ENCODE results near the gene HDHD2. TPM values are rescaled to one million over a fixed set of nuclear protein-coding genes. Genes with fewer than 3 reads are reported as not detected.

Gene HDHD2
- total RNA-seq, 6 experiments from 2014 or later, result 22.1 to 27.6 (median 23.3) TPM

- no peak for TF ChIP-seq CTCF (IDR thresholded peaks at IDR 0.05)
- Mint-ChIP-seq H3K4me1 (ENCODE audit: low read depth) (peaks cover 9% of the 10 kb centered on the region), H3K4me3 (no peak overlapping the region), H3K27ac (no peak overlapping the region), H3K36me3 (ENCODE audit: low read depth) (no peaks in the 10 kb centered on the region), H3K9me3 (no peaks in the 10 kb centered on the region), H3K27me3 (ENCODE audit: insufficient read depth) (peaks cover 4% of the 10 kb centered on the region)
- no peak for DNase-seq
Measured at GRCh38 chr18:47077111-47077510, 73.2 kb downstream of the HDHD2 start.

GRCh38 chr18:47075098-47075883 is 75.0 kb downstream of the HDHD2 start:
- H3K27me3 Mint-ChIP-seq (ENCODE audit: insufficient read depth), result peaks cover 11% of the 10 kb centered on the region
- DNase-seq, result peak; percentile 3
- no peaks in the 10 kb centered on the region for H3K9me3 Mint-ChIP-seq
- no peak for TF ChIP-seq CTCF (IDR thresholded peaks at IDR 0.05)
- peak overlapping the region; percentile 29; the same call in 1 of the 2 replicates for H3K27ac Mint-ChIP-seq
- no peaks in the 10 kb centered on the region for H3K36me3 Mint-ChIP-seq (ENCODE audit: low read depth)
- H3K4me1 Mint-ChIP-seq (ENCODE audit: low read depth), result peaks cover 9% of the 10 kb centered on the region
- peak overlapping the region; percentile 56 for H3K4me3 Mint-ChIP-seq

- no peaks in the 10 kb centered on the region for H3K4me1 Mint-ChIP-seq (ENCODE audit: low read depth)
- TF ChIP-seq CTCF (IDR thresholded peaks at IDR 0.05), result no peak
- no peaks in the 10 kb centered on the region for H3K9me3 Mint-ChIP-seq
- no peak for DNase-seq
- no peak overlapping the region for H3K4me3 Mint-ChIP-seq
- no peak overlapping the region for H3K27ac Mint-ChIP-seq
- no peaks in the 10 kb centered on the region for H3K36me3 Mint-ChIP-seq (ENCODE audit: low read depth)
- H3K27me3 Mint-ChIP-seq (ENCODE audit: insufficient read depth), result peaks cover 10% of the 10 kb centered on the region; the same call in 1 of the 2 replicates
Measured at GRCh38 chr18:47067648-47068047, 82.7 kb downstream of the HDHD2 start.

GRCh38 chr18:47063096-47063495 is 87.2 kb downstream of the HDHD2 start:
- H3K4me1 Mint-ChIP-seq (ENCODE audit: low read depth), result no peaks in the 10 kb centered on the region
- H3K27me3 Mint-ChIP-seq (ENCODE audit: insufficient read depth), result no peaks in the 10 kb centered on the region; the same call in 1 of the 2 replicates
- no peaks in the 10 kb centered on the region for H3K9me3 Mint-ChIP-seq
- no peak for TF ChIP-seq CTCF (IDR thresholded peaks at IDR 0.05)
- no peaks in the 10 kb centered on the region for H3K36me3 Mint-ChIP-seq (ENCODE audit: low read depth)
- no peak overlapping the region for H3K27ac Mint-ChIP-seq
- no peak for DNase-seq
- no peak overlapping the region for H3K4me3 Mint-ChIP-seq

- H3K27ac Mint-ChIP-seq, result no peak overlapping the region
- no peak overlapping the region for H3K4me3 Mint-ChIP-seq
- DNase-seq, result no peak
- TF ChIP-seq CTCF (IDR thresholded peaks at IDR 0.05), result no peak
- H3K36me3 Mint-ChIP-seq (ENCODE audit: low read depth), result no peaks in the 10 kb centered on the region
- H3K9me3 Mint-ChIP-seq, result no peaks in the 10 kb centered on the region
- no peaks in the 10 kb centered on the region for H3K4me1 Mint-ChIP-seq (ENCODE audit: low read depth)
- H3K27me3 Mint-ChIP-seq (ENCODE audit: insufficient read depth), result no peaks in the 10 kb centered on the region; the same call in 1 of the 2 replicates
Measured at GRCh38 chr18:47062471-47062870, 87.8 kb downstream of the HDHD2 start.

Other genes with a start within 250 kb of the HDHD2 start
- 10 to 100 TPM; 23.2 to 26.2 (median 23.9) TPM for gene PIAS2, start 233.0 kb downstream of the HDHD2 start, total RNA-seq (2021; fragmentation: NEBNext Ultra II Directional; extraction: Animal tissue kit (Norgen Biotek cat#: 25700))
- gene KATNAL2, start 232.9 kb downstream of the HDHD2 start, total RNA-seq (2021; fragmentation: NEBNext Ultra II Directional; extraction: Animal tissue kit (Norgen Biotek cat#: 25700)), result under 1 TPM; 0.38 to 0.92 (median 0.66) TPM
- not detected for gene ELOA2, start 114.9 kb downstream of the HDHD2 start, total RNA-seq (2021; fragmentation: NEBNext Ultra II Directional; extraction: Animal tissue kit (Norgen Biotek cat#: 25700))
- 10 to 100 TPM; 15.0 to 20.0 (median 18.3) TPM for gene IER3IP1, start 25.9 kb upstream of the HDHD2 start, total RNA-seq (2021; fragmentation: NEBNext Ultra II Directional; extraction: Animal tissue kit (Norgen Biotek cat#: 25700))
- not detected for gene SKOR2, start 101.2 kb upstream of the HDHD2 start, total RNA-seq (2021; fragmentation: NEBNext Ultra II Directional; extraction: Animal tissue kit (Norgen Biotek cat#: 25700))

All from HFFc6 (cell line).